Left colon (tissue), 2 donors: ENCODE results near the gene PLA2G4E. TPM values are rescaled to one million over a fixed set of nuclear protein-coding genes. Genes with fewer than 3 reads are reported as not detected.

Experiments used
- ATAC-seq: fragments of 200-7000 bp; cut with Tn5 transposase; one replicate; pipeline ENCODE4 v1.9.1; 2020; ENCODE audit warnings: mild to moderate bottlenecking, moderate library complexity
- DNase-seq, 2 donors: peaks; one replicate each; pipeline ENCODE4 v3.0.0-alpha.2; 2020
- intact Hi-C, 2 donors: fragments of 100-400 bp; cut with DNase I in 1 of 2; cut with micrococcal nuclease in 1 of 2; formaldehyde crosslinking; loops; one replicate each; pipeline versions ENCODE4 v1.11.2 to v1.14.0; 2022; cut with DNase I, micrococcal nuclease
- total RNA-seq, 2 donors: library from RNA; stranded (reverse); fragmentation: NEBNext Ultra II Directional; extraction: Animal tissue kit (Norgen Biotek cat#: 25700); gene quantifications; one replicate each; pipeline ENCODE4 v1.2.1, GENCODE V29; 2021
- donor health status: DM: no; HTN: no; CAD: no.
- donor health status: DM: yes; HTN: yes; CAD: no.

PLA2G4E gene
- total RNA-seq, 2 donors from 2014 or later: not detected

DNA sequence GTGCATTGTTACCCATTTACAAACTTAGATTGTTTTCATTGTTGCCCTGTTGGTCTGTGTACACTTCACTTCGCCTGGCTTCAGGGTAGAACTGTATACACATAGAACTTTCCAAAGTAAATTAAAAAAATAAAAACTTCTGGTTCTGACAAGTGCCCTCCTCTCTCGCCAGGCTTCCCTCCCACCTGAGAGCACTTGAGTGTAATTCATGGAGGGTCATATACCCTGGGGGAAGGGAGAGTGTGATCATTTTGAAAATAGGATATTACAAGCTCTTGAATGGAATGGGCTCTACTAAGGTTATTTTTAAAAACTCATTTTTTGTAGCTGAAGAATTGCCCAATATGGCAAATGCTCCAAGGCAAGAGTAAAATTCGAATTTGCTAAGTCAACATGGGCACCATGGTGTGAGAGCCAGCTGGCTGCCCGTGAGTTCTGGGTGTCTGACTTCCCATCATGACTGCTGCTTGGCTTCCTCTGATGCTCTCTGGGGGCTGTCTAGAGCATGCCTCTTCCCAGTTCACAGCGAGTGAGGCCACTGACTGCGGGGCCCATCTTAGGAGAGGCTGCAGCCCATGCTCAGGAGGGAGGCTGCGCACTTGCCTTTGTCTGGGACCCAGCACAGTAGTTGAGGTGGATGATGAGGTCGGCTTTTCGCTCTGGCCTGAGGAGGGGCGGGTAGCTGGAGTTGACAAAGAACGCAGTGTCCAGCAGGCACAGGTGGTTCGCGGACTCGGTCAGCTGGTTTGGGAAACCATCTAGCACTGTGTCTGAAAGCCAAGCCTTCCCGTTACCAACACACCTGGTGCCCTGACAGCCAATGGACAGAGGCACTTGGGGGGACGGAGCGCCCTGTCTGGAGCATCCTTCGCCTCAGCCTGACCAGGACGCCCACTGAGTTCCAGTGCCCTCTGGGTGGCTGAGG is 35.3 kb downstream of the PLA2G4E start:
- no peak for DNase-seq
- intact Hi-C loops: loop anchor here in 1 of 2 donors (10.0 kb wide), 1 partner anchor 149 kb away; no protein-coding TSS in a partner anchor
- ATAC-seq: no peak

DNA sequence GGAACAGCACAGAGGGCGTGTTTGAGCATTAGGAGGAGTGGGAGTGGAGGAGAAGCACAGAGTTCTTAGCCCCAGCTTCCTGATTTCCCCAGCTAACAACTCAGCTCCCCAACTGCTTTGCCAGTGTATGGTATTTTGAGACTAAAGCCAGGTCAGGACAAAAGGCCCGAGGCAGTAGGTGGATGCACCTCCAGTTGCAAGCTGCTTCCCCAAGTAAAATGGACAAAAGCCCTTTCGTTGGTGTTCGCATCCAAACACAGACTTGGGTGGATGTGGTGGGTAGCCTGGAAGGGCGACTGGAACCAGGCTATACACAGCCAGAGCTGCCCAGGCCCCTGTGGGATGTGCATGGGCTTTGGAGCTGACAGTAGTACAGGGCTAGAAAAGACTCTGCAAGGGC is 36.2 kb downstream of the PLA2G4E start:
- DNase-seq (no peak), ATAC-seq (no peak)
- intact Hi-C loops: loop anchor here in 1 of 2 donors (10.0 kb wide), 1 partner anchor 150 kb away; no protein-coding TSS in a partner anchor

DNA sequence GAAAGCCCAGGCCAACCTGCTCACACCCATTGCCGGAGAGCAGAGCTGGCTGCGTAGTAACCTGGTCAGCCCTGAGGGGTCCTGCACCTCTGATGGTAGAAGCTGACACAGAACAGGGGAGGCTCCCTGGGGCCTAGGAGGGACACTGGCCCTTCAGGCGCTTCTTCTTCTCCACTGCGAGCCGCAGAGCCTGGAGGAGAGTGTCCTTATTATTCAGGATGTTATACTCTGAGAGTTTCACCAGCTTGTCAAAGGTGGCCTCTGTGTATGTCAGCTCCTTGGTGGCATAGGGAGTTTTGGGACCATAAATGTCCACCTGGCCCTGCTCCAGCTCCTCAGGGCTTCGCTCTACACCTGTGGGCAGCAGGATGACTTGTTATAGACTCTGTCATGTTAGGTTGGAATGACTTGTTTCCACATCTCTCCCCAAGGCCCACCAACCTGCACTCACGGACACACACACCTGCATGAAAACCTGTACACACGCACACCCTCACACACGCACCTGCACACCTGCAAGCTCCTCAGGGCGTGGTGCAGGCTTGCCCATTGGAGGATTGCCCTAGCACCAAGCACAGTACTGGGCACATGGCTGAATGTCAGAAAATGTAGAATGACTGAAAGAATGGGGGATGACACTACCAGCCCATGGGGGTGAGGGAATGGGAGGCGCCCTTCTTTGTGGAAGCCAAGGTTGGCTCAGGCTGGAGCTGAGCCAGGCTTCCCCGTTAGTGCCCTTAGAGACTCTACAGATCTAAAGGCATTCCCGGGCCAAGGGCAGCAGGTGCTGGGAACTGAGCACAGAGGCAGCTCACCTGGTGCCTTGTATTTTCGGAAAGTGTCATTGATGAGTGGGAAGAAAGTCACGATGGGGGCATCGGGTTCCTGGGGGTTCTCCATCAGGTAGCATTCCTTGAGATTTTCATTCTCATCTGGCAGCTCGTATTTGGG is 36.9 kb downstream of the PLA2G4E start:
- intact Hi-C loops: loop anchor here in 1 of 2 donors (10.0 kb wide), 1 partner anchor 151 kb away; no protein-coding TSS in a partner anchor
- DNase-seq (no peak), ATAC-seq (no peak)

DNA sequence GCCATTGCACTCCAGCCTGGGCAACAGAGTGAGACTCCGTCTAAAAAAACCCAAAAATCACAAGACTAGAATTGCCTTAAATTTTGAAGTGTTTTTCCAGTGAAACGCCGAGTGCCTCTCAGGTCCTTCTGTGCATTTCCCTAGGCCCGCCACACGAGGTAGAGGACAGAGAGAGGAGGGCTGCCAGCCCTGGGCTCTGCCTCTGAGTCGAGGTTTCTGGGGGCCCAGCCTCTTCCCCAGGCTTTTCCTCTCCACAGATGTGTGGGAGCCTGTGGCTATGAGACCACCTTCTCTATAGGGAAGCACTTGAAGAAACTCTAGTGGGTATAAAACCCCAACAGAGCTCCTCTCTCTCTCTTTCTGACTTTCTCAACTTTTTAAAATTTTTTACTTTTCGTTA is 37.6 kb downstream of the PLA2G4E start:
- intact Hi-C loops: loop anchor here in 1 of 2 donors (10.0 kb wide), 1 partner anchor 152 kb away; no protein-coding TSS in a partner anchor
- ATAC-seq: no peak
- no peak for DNase-seq

DNA sequence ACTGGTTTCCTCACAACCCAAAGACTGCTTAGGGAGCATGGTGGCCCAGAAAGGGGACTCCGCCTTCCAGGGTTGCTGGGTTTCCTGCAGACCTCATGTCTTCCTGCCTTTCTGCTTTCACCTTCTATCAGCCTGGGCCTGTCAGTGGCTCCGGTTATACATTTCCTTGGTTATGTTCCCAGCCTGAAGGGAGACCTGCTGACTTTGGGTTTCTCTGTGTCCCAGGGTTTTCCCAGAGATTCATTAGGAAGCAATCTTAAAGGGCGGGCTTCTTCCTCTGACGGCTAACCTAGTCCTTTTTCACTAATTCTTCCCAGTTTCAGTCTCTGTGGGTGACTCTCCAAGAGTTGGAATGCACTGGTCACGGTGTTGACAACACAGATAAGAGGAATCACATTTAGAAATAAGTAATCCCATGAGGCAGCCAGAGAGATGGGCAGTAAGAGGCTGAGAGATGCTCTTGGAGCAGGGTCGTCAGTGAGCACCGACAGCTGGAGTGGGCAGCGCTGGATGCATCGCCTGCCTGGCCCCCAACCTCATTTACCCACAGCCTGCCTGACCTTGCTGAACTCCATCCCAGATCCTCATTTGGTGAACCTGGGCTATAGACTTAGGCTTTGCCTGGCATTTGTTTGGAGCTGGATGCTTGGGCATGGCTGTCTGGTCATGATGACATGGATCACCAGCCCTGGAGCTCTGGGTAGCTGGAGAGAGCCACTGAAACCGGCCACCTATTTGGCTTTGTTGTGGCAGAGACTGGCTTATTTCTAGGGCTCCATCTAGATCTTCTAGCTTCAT is 38.5 kb downstream of the PLA2G4E start:
- intact Hi-C loops: loop anchor here in 1 of 2 donors (10.0 kb wide), 1 partner anchor 152 kb away; no protein-coding TSS in a partner anchor
- ATAC-seq: no peak

DNA sequence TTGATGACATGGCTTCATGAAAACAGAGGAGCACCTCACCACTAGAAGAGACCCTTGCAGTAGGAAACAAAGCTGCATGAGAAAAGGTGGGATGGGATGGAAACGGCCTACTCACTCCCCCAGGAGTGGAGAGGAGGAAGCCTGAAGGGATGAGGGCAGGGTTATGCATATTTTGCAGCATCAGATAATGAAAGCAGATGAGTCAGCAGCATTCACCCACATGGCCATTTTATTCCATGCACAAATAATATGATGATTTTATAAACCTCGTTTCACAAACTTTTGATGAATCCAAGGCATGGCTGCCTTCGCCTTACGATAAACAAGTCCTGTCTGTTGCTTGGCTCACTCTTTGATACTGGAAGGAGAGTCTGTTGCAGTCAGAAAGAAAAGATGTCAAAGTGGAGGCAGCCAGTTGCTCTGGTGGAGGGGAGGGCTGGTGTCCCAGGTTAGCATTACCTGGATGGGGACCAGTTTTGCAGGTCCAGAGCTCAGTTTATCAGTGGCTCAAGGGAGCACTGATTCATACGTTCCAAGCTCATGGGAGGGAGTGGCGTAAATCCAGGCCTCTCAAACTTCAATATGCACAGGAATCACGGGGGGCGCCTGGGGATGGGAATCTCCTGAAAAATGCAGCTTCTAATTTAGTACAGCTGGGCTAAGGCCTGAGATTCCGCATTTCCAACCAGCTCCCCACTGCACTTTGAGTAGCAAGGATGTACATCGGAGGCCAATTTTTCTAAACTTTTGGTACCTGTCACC is 39.3 kb downstream of the PLA2G4E start:
- intact Hi-C loops: loop anchor here in 1 of 2 donors (10.0 kb wide), 1 partner anchor 153 kb away; no protein-coding TSS in a partner anchor
- no peak for DNase-seq
- ATAC-seq: no peak

More for the DNA sequence above, 38.5 kb downstream of the PLA2G4E start:
- no peak for DNase-seq

DNA sequence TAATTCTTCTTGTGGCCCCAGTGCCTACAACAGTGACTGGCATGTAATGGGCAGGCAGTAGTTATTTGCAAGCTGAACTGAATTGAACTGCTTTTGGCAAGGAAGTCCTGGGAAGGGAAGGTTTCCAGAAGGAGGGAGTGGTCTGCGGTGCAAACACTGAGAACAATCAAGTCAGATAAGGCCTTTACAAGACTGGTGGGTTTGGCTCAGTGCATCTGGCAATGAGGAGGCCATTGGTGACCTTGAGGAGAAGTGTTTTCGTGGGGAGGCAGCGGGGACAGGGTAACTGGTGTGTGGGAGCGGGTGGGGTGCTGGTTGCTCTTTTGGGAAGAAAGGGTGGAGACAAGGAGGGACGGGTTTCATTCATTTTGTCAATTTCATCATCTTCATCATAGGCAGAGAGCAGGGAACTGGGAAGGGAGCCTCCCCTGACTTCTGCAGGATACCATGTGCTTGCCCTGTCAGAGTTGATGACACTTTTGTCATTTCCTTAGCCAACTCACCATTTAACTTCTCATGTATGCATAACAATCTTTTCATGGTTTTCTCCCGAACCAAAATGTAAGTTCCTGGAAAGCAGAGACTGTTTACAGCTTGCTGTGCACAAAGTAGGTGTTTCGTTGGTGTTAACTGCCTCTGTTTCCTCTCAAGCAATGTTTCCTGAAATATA is 40.1 kb downstream of the PLA2G4E start:
- DNase-seq (peak; percentile 34 to 63), ATAC-seq (peak; percentile 84)
- intact Hi-C loops: loop anchor here in 1 of 2 donors (10.0 kb wide), 1 partner anchor 154 kb away; no protein-coding TSS in a partner anchor

DNA sequence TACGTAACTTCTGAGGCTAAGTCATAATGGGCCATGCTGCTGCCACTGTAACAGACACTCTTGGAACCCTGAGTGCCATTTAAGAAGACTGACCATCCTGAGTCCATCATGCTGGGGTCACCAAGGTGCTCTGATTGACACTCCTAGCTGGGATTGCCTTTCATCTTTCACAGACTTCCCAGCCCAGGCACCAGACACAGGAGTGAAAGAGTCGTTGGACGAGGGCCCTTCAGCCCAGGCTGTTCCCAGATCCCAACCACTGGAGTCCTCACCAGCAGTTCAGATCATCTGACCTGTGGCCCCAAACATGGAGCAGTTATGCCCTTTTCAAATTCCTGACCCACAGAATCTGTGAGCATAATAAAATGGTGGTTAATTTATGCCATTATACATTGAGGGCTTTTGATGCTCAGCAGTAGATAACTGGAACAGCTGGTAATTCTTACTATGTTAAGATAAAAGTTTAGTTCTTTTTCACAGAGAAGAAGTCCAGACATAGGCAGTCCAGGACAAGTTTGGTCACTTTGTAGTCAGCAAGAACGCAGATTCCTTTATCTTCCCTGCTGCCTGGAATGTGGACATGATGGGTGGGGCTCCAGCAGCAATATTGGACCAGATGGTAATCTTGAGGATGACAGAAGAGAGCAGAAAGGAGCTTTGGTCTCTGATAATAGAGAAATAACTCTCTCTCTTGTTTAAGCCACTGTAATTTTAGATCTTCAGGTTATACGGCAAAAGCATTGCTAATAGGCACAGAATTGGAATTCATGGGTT is 41.2 kb downstream of the PLA2G4E start:
- no peak for DNase-seq
- ATAC-seq: peak; percentile 66
- intact Hi-C loops: loop anchor here in 1 of 2 donors (10.0 kb wide), 1 partner anchor 155 kb away; no protein-coding TSS in a partner anchor

DNA sequence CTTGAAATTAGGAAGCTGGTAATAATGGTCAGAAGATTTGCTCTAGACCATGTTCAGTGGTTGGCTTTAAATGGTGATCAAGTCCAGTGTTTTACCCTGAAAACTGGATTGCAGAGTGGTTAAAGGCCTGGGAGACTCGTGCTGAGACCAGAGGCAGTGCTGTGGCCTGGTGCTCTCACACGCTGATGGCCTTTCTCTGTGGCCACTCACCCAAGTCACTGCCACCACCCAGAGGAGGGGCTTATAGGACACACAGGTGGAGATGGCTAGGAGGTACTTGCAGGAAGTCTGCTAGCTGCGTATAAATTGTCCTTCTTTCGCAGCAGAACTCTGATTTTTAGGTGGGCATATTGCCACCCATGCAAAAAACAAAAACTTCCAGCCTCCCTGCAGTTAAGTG is 42.3 kb downstream of the PLA2G4E start:
- intact Hi-C loops: no loop called here
- DNase-seq: no peak
- ATAC-seq: no peak

DNA sequence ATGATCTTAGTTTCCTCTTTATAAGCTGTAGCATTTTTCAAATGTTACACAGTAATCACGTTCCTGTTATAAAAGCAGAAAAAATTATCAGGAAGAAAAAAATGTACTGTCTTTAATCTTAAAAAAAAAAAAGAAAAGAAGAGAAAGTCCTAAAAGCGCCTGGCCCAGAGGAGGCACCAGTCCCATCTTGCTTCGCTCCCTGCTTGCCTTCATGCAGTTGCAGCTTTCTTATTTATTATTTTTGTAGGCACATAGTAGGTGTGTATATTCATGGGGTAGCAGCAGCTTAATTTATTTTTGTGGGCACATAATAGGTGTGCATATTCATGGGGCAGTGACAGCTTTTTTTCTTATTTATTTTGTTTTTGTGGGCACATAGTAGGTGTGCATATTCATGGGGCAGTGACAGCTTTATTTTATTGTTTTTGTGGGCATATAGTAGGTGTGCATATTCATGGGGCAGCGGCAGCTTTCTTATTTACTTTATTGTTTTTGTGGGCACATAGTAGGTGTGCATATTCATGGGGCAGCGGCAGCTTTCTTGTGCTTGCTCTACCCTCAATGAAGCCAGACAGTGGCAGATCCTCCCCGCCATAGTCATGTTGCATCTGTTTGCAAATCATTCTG is 43.0 kb downstream of the PLA2G4E start:
- no peak for ATAC-seq
- intact Hi-C loops: no loop called here
- DNase-seq: no peak

DNA sequence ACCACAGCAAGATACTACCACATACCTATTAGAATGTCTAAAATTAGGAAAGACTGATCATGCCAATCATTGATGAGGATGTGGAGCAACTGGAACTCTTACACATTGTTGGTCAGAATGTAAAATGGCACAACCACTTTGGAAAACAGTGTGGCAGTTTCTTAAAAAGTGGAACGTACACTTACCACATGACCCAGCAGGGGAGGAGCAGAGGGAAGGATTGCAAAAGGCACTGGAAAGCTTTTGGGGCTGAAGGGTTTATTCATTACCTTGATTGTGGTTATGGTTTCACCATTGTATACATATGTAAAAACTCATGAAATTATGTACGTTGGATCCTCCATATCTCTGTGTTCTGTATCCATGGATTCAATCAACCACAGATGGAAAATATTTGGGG is 45.2 kb downstream of the PLA2G4E start:
- ATAC-seq: no peak
- intact Hi-C loops: no loop called here
- DNase-seq: no peak

DNA sequence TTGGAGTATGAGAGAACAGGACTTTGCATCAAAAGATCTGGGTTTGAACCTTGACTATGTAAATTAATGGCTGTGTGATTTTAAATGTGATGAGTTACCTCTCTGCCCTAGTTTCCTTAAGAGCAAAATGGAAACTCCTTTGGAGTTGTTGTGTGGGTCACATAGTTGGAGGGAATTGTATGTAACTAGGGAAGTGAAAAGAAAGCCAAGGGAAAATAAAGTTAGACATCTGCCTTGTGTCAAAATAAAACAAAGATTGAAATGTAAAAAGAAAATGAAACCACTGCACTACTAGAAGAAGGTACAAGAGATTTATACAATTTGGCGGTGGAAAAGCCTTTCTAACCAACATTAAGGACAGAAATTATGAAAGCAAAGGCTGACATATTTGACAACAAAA is 46.8 kb downstream of the PLA2G4E start:
- no peak for ATAC-seq
- intact Hi-C loops: no loop called here
- DNase-seq: no peak

DNA sequence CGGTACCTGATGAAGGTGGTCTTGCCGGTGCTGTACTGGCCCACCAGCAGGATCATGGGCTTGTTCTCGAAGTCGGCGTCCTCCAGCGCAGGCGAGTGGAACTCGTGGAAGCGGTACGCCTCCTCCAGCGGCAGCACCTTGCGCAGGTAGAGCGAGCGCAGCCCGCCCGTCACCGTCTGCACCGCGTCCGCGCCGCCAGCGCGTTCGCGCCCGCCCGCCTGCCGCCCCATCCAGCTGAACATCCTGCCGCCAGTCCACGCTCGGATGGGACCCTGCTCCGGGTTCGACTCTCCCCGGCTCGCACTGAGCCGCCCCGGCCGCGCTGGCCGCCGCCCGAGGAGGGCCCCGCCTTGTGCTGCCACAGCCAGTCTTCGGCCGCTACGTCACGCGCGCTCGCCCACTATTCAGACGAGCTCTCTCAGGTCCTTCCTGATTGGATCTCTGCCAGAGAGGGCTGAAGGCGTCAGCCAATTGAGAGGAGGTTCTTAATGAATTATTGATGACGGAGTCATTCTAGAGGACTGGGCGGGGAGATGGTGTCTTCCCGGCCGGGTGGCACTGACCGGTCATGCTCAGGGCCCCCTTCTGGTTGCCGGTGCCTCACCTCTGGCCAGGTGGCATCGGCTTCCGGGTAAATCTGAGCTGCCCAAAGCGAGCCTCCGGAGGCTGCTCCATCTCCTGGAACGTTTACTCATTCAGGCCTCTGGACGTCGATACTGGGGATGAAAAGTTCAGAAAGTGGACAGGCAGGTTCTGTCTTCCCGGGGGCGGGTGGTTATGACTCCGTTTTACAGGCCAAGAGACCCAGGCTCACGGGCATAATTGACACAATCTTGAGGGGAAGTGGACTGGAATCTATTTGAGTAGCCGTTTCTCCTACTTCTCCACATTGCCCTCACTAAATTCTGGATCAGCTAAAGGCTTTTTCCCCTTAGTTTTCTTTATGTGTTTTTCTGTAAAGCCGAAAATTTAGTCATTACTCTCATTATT is 48.3 kb downstream of the PLA2G4E start, which contains the start of gene EHD4:
Gene EHD4, minus strand, starts transcription at position 305 of the 990 bp plus-strand sequence. Its CDS starts 63 bp downstream, at position 242.
- DNase-seq: peak; percentile 99 to 100
- intact Hi-C loops: no loop called here

DNA sequence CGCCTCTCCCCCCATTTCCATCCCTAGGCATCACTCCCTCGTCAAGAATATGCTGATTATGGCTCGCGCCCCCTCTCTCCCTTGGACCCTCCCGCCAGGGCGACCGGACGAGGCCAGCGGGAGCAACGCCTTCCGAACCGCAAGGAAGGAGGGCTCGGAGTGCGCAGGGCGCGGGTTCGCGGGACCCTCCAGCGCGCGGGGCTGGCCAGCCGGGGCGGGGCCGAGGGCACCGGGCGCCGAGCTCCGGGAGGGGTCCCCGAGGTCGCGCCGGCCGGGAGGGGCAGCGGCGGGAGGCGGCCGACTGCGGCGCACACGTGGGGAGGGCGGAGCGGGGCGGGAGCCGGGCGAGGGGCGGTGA is 49.0 kb downstream of the PLA2G4E start:
- intact Hi-C loops: no loop called here
- peak in 1 of 2 donors; percentile 69 for DNase-seq
- ATAC-seq: peak; percentile 47

More for the DNA sequence above, 48.3 kb downstream of the PLA2G4E start, which contains the start of gene EHD4:
- ATAC-seq: peak; percentile 83
